ENCODE measurements around the gene OR2C3.

DNA sequence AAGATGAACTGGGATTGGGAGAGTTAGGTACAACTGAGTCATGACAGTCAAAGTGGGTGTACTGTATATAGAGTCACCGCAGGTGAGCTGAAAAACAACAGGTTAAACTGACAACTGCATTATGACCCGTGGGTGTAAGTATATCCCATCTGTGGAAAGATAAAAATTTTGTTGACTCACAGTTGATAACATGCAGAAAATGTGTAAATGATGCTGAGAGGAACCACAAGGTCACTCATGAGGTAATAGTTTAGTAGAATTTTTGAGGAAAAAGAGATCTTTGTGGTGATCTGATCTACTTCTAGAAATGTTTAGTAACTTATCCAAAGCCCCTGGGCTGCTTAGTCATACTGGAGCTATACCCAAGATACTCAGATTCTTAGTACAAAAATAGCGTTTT lies 838 bp downstream of the OR2C3 start:
- TF ChIP-seq, protein P1, sequence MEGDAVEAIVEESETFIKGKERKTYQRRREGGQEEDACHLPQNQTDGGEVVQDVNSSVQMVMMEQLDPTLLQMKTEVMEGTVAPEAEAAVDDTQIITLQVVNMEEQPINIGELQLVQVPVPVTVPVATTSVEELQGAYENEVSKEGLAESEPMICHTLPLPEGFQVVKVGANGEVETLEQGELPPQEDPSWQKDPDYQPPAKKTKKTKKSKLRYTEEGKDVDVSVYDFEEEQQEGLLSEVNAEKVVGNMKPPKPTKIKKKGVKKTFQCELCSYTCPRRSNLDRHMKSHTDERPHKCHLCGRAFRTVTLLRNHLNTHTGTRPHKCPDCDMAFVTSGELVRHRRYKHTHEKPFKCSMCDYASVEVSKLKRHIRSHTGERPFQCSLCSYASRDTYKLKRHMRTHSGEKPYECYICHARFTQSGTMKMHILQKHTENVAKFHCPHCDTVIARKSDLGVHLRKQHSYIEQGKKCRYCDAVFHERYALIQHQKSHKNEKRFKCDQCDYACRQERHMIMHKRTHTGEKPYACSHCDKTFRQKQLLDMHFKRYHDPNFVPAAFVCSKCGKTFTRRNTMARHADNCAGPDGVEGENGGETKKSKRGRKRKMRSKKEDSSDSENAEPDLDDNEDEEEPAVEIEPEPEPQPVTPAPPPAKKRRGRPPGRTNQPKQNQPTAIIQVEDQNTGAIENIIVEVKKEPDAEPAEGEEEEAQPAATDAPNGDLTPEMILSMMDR (IDR thresholded peaks at IDR 0.05): no peak
- TF ChIP-seq POLR2A (IDR thresholded peaks at IDR 0.05): no peak
